CD4-positive, alpha-beta T cell (primary cell): Measurements from ENCODE around the gene ZHX3. TPM values are rescaled to one million over a fixed set of nuclear protein-coding genes. Genes with fewer than 3 reads are reported as not detected.

Experiments used
- ATAC-seq: fragments of 200-7000 bp; cut with Tn5 transposase; one replicate; pipeline ENCODE4 v1.10.0; 2022; ENCODE audit warnings: mild to moderate bottlenecking; ENCODE audit not compliant: poor library complexity
- CTCF ChIA-PET: fragments of 350-600 bp; sonication (Branson Sonifier 250); formaldehyde crosslinking; loops from one replicate; lab custom pipeline; 2021; ENCODE audit warnings: antibody characterized with exemption, inconsistent platforms; lab: Charles Lee
- POLR2A ChIA-PET: fragments of 350-600 bp; sonication (Branson Sonifier 250); formaldehyde crosslinking; loops from one replicate; lab custom pipeline; 2021; ENCODE audit warnings: antibody characterized with exemption, inconsistent platforms; lab: Charles Lee
- DNase-seq, 14 experiments: peaks; one replicate each; pipeline ENCODE4 v3.0.0-alpha.2; 2013 to 2020; ENCODE audit warnings: mixed read lengths in 2 of 14
- H3K27ac ChIP-seq, 2 donors: one replicate each; pipeline versions ENCODE4 v1.5.1 to v1.7.0; 2013; ENCODE audit warnings: low read length in 2 of 2, low read depth in 1 of 2, mild to moderate bottlenecking in 1 of 2
- H3K27me3 ChIP-seq, 2 experiments: 1 replicate in 1 of 2; 2 replicates in 1 of 2; pipeline versions ENCODE4 v1.6.1 to v1.7.0; 2013; ENCODE audit warnings: low read length in 2 of 2, control low read depth in 1 of 2, mild to moderate bottlenecking in 1 of 2, moderate library complexity in 1 of 2; ENCODE audit not compliant: insufficient read depth in 2 of 2, control insufficient read depth in 1 of 2
- H3K36me3 ChIP-seq: one replicate; pipeline ENCODE4 v1.6.1; 2013; ENCODE audit warnings: low read length, control low read depth; ENCODE audit not compliant: insufficient read depth
- H3K4me1 ChIP-seq: one replicate; pipeline ENCODE4 v1.6.1; 2013; ENCODE audit warnings: low read length, control low read depth; ENCODE audit not compliant: insufficient read depth
- H3K4me3 ChIP-seq: one replicate; pipeline ENCODE4 v1.5.1; 2013; ENCODE audit warnings: mild to moderate bottlenecking, low read length, moderate library complexity
- H3K9me3 ChIP-seq, 2 experiments: 1 replicate in 1 of 2; 2 replicates in 1 of 2; pipeline versions ENCODE4 v1.6.1 to v1.7.0; 2013; ENCODE audit warnings: low read length in 2 of 2, mild to moderate bottlenecking in 2 of 2, control low read depth in 1 of 2, moderate library complexity in 1 of 2; ENCODE audit not compliant: control insufficient read depth in 1 of 2, insufficient read depth in 1 of 2
- H3K27ac Mint-ChIP-seq: one replicate; pipeline ENCODE4 v1.8.0; 2020; ENCODE audit warnings: mixed read lengths
- H3K27me3 Mint-ChIP-seq: one replicate; pipeline ENCODE4 v1.8.0; 2021; ENCODE audit warnings: mixed read lengths
- H3K36me3 Mint-ChIP-seq: one replicate; pipeline ENCODE4 v1.8.0; 2021; ENCODE audit warnings: low read depth, mixed read lengths
- H3K4me1 Mint-ChIP-seq: one replicate; pipeline ENCODE4 v1.8.0; 2021; ENCODE audit warnings: low read depth, mixed read lengths
- H3K4me3 Mint-ChIP-seq: one replicate; pipeline ENCODE4 v1.8.0; 2020; ENCODE audit warnings: mild to moderate bottlenecking, mixed read lengths
- H3K9me3 Mint-ChIP-seq: one replicate; pipeline ENCODE4 v1.8.0; 2020; ENCODE audit warnings: mixed read lengths
- intact Hi-C, 2 experiments: fragments of 100-400 bp; cut with DNase I in 1 of 2; cut with micrococcal nuclease in 1 of 2; formaldehyde crosslinking; loops; one replicate each; pipeline versions ENCODE4 v1.15.1 to v1.9.0; 2023 to 2025; cut with DNase I, micrococcal nuclease
- total RNA-seq, 174 experiments: library from RNA in 2 of 174; stranded (reverse) in 2 of 174; gene quantifications; one replicate each; pipeline ENCODE4 v1.2.3 and lab custom pipeline; 2021 to 2026
- TF ChIP-seq, protein P1 (sequence below): fragments of 200-600 bp; IDR thresholded peaks from one replicate; pipeline ENCODE4 v1.8.0; 2022; ENCODE audit warnings: antibody characterized with exemption, mild to moderate bottlenecking

The ZHX3 gene
- total RNA-seq, 2 experiments from 2014 or later: 6.6 to 7.6 TPM

DNA sequence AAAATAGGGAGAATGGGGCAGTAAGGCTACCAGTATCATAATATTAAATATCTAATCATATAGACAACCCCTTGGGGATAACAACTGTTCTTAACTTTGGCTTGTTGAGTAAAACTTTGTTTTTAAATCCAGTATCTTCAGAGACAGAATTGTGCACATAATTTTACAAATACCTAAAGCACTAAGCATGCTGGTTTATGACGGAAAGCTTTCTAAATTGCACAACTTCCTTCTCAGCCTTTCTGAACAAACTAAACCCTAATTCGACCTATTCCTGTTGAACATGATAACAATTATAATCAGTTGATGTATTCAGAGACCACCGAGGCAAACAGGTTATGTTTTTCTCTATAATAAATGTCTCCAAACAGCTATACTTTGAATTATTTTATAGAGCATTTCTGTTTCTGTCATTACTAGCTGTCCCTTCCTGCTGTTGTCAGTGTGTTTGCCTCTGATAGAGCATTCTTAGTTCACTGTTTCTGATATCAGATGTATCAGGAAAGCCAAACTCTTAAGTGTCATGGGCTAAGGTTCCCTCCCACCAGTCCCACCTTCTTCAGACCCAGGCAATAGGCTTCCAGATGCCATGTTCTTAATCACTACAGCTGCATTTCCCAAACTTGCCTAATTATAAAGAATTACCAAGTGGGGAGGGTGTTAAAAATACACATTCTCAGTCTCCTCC lies 8.7 kb downstream of the ZHX3 start:
- ChIA-PET POLR2A (interaction anchor here (0.9 kb wide), 1 partner anchor 8 kb away, joined by 3 read pairs; the partner anchor contains the start of gene ZHX3), CTCF (no interaction called here)
- H3K27ac Mint-ChIP-seq: no peak overlapping the region
- no peak overlapping the region for H3K4me3 Mint-ChIP-seq
- no peak overlapping the region for H3K27ac ChIP-seq
- TF ChIP-seq, protein P1, sequence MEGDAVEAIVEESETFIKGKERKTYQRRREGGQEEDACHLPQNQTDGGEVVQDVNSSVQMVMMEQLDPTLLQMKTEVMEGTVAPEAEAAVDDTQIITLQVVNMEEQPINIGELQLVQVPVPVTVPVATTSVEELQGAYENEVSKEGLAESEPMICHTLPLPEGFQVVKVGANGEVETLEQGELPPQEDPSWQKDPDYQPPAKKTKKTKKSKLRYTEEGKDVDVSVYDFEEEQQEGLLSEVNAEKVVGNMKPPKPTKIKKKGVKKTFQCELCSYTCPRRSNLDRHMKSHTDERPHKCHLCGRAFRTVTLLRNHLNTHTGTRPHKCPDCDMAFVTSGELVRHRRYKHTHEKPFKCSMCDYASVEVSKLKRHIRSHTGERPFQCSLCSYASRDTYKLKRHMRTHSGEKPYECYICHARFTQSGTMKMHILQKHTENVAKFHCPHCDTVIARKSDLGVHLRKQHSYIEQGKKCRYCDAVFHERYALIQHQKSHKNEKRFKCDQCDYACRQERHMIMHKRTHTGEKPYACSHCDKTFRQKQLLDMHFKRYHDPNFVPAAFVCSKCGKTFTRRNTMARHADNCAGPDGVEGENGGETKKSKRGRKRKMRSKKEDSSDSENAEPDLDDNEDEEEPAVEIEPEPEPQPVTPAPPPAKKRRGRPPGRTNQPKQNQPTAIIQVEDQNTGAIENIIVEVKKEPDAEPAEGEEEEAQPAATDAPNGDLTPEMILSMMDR: no peak
- no peaks in the 10 kb centered on the region for H3K4me1 ChIP-seq
- H3K4me3 ChIP-seq: no peak overlapping the region
- intact Hi-C loops: no loop called here
- no peaks in the 10 kb centered on the region for H3K27me3 ChIP-seq
- no peaks in the 10 kb centered on the region for H3K36me3 ChIP-seq
- H3K27me3 Mint-ChIP-seq: no peaks in the 10 kb centered on the region
- ATAC-seq (no peak), DNase-seq (no peak)
- no peaks in the 10 kb centered on the region for H3K9me3 Mint-ChIP-seq
- peaks cover 3% of the 10 kb centered on the region for H3K4me1 Mint-ChIP-seq
- H3K36me3 Mint-ChIP-seq: no peaks in the 10 kb centered on the region
- H3K9me3 ChIP-seq: no peaks in the 10 kb centered on the region

DNA sequence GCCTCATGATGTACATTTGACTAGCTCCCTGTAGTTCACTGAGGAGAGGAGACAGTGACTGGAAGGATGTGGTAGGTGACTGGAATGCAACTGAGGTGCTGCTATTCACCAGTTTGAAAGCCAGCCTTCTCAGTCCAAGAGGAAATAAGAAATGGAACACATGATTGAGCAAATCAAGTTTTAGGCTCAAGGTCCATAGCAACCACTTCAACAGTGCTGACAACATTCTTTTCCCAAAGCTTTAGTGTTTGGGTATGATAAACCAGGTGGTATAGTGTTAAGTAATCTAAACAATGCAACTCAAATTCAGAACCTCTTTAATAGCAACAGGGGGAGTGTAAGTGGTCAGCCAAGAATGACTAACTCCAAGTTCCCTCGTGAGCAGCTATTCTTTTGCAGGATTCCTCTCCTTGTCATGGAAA lies 9.2 kb downstream of the ZHX3 start:
- no peaks in the 10 kb centered on the region for H3K27me3 ChIP-seq
- H3K9me3 ChIP-seq: no peaks in the 10 kb centered on the region
- H3K4me3 ChIP-seq: no peak overlapping the region
- DNase-seq (no peak), ATAC-seq (no peak)
- H3K27ac ChIP-seq: no peak overlapping the region
- no peaks in the 10 kb centered on the region for H3K9me3 Mint-ChIP-seq
- intact Hi-C loops: no loop called here
- no peaks in the 10 kb centered on the region for H3K36me3 ChIP-seq
- no peaks in the 10 kb centered on the region for H3K27me3 Mint-ChIP-seq
- H3K27ac Mint-ChIP-seq: no peak overlapping the region
- peaks cover 3% of the 10 kb centered on the region for H3K4me1 Mint-ChIP-seq
- ChIA-PET CTCF (no interaction called here), POLR2A (no interaction called here)
- no peaks in the 10 kb centered on the region for H3K4me1 ChIP-seq
- TF ChIP-seq, protein P1: no peak
- no peak overlapping the region for H3K4me3 Mint-ChIP-seq
- H3K36me3 Mint-ChIP-seq: no peaks in the 10 kb centered on the region

DNA sequence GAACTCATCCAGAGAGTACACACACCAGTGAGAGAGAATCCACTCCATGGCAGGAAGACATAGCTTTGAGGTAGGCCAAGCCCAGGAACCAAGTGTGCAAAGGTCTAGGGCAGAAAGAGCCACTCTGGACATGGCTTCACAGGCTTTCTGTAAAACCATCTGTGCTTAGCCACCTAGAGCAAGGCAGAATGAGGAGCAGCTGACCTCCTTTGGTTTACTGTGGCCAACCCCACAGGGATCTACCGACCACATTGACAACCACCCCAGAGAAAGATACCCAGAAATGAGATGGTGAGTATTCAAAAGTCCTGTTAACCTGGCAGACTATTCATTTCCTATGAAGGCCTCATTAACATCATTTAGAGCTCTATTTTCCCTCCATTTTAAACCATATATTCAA lies 10.5 kb downstream of the ZHX3 start:
- no peak overlapping the region for H3K27ac Mint-ChIP-seq
- POLR2A ChIA-PET: interaction anchor here (1.4 kb wide), 1 partner anchor 10 kb away, joined by 3 read pairs; no protein-coding TSS in a partner anchor

More for the DNA sequence above, 10.5 kb downstream of the ZHX3 start:
- TF ChIP-seq, protein P1: no peak
- CTCF ChIA-PET: interaction anchor here (0.5 kb wide), 1 partner anchor 31 kb away, joined by 3 read pairs; no protein-coding TSS in a partner anchor
- Histone ChIP-seq H3K9me3 (no peaks in the 10 kb centered on the region), H3K4me1 (no peaks in the 10 kb centered on the region), H3K36me3 (no peaks in the 10 kb centered on the region), H3K4me3 (no peak overlapping the region), H3K27ac (no peak overlapping the region), H3K27me3 (no peaks in the 10 kb centered on the region)
- ATAC-seq (no peak), DNase-seq (no peak)
- no peaks in the 10 kb centered on the region for H3K9me3 Mint-ChIP-seq
- intact Hi-C loops: no loop called here
- H3K27me3 Mint-ChIP-seq: no peaks in the 10 kb centered on the region
- H3K4me3 Mint-ChIP-seq: no peak overlapping the region
- no peaks in the 10 kb centered on the region for H3K36me3 Mint-ChIP-seq
- peaks cover 3% of the 10 kb centered on the region for H3K4me1 Mint-ChIP-seq
